ENCODE measurements around the gene CTU2. TPM values are rescaled to one million over a fixed set of nuclear protein-coding genes. Genes with fewer than 3 reads are reported as not detected.

The CTU2 gene
- total RNA-seq, 3 donors from 2014 or later (not counting 1 experiment from before 2014, with no cell fraction given) = 36.6 to 43.3 (median 39.9) TPM

DNA sequence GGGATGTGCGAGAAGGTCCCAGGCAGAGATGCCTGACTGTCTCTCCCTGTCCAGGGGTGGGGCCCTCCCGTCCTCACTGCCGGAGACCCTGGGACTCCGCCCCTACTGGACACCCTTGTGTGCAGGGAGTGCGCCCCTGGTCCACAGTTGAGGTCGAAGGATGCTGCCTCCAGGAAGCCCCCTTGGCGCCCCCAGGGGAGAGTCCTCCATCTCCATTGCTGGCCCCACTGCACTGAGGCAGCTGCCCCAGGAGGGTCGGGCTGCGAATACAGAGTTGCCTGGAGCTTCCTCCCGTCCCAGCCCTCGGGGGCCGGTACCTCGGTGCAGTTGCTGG, 26.6 kb downstream of the CTU2 start:
- no peak for DNase-seq
- H3K27ac ChIP-seq (ENCODE audit: low read length) = no peak overlapping the region
- no peaks in the 10 kb centered on the region for H3K27me3 ChIP-seq (ENCODE audit: control insufficient read depth, insufficient read depth, low read length)
- no peaks in the 10 kb centered on the region for H3K9me3 Mint-ChIP-seq
- H3K36me3 Mint-ChIP-seq = no peaks in the 10 kb centered on the region
- H3K4me1 Mint-ChIP-seq = peaks cover 0 to 5% of the 10 kb centered on the region in 2 donors
- H3K36me3 ChIP-seq (ENCODE audit: control insufficient read depth, insufficient read depth, low read length) = peaks cover 52% of the 10 kb centered on the region
- H3K27ac Mint-ChIP-seq = no peak overlapping the region
- intact Hi-C loops (cut with micrococcal nuclease) = no loop called here
- TF ChIP-seq, protein P1, sequence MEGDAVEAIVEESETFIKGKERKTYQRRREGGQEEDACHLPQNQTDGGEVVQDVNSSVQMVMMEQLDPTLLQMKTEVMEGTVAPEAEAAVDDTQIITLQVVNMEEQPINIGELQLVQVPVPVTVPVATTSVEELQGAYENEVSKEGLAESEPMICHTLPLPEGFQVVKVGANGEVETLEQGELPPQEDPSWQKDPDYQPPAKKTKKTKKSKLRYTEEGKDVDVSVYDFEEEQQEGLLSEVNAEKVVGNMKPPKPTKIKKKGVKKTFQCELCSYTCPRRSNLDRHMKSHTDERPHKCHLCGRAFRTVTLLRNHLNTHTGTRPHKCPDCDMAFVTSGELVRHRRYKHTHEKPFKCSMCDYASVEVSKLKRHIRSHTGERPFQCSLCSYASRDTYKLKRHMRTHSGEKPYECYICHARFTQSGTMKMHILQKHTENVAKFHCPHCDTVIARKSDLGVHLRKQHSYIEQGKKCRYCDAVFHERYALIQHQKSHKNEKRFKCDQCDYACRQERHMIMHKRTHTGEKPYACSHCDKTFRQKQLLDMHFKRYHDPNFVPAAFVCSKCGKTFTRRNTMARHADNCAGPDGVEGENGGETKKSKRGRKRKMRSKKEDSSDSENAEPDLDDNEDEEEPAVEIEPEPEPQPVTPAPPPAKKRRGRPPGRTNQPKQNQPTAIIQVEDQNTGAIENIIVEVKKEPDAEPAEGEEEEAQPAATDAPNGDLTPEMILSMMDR (IDR thresholded peaks at IDR 0.05) = no peak
- peaks cover 12% of the 10 kb centered on the region for H3K4me1 ChIP-seq (ENCODE audit: control insufficient read depth, insufficient read depth, low read length)
- WGBS (ENCODE audit: insufficient coverage) = 93% methylated on average over 13 of the region's 13 CpGs
- no peak for ATAC-seq
- no peak overlapping the region for H3K4me3 ChIP-seq (ENCODE audit: low read length)
- H3K9me3 ChIP-seq (ENCODE audit: control insufficient read depth, insufficient read depth, low read length) = no peaks in the 10 kb centered on the region
- H3K4me3 Mint-ChIP-seq = no peak overlapping the region
- H3K27me3 Mint-ChIP-seq (ENCODE audit: low read depth in 2 of 2) = no peaks in the 10 kb centered on the region

DNA sequence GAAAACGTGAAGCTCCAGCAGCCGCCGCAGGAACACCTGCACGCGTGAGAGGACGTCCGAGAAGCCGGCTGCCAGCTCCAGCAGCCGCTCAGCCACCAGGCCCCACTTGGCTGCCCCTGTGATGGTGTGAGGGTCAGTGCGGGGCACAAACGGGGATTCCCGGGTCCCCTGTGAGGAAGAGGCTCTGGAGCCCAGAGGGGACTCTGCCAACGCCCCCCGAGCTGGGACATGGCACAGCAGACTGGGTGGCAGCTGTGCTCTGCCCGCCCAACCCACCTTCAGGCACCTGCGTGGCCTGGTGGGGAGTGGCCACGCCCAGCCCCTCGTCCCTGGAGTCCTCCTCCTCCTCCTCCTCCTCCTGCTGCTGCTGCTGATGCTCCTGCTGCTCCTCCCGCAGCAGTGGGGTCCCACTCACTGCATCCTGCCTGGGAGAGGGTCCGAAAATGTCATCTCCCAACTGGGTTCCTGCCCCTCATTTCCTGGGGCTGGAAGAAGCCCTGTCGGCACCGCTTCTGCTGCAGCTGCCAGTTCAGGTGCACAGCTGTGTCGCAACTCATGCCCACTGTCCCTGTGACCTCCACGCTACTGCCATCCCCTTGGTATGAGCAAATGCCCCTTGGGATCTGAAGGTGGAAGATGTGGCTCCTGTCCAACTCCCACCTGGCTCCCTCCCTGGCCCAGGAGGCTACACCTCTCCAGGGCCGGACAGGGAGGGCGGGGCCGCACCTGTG, 27.5 kb downstream of the CTU2 start:
- Mint-ChIP-seq H3K36me3 (no peaks in the 10 kb centered on the region), H3K27ac (no peak overlapping the region), H3K9me3 (no peaks in the 10 kb centered on the region), H3K4me1 (peaks cover 0 to 8% of the 10 kb centered on the region in 2 donors), H3K4me3 (no peak overlapping the region), H3K27me3 (ENCODE audit: low read depth in 2 of 2) (no peaks in the 10 kb centered on the region)
- Histone ChIP-seq H3K4me1 (ENCODE audit: control insufficient read depth, insufficient read depth, low read length) (peaks cover 12% of the 10 kb centered on the region), H3K9me3 (ENCODE audit: control insufficient read depth, insufficient read depth, low read length) (no peaks in the 10 kb centered on the region), H3K4me3 (ENCODE audit: low read length) (no peak overlapping the region), H3K27me3 (ENCODE audit: control insufficient read depth, insufficient read depth, low read length) (no peaks in the 10 kb centered on the region), H3K27ac (ENCODE audit: low read length) (no peak overlapping the region), H3K36me3 (ENCODE audit: control insufficient read depth, insufficient read depth, low read length) (peaks cover 51% of the 10 kb centered on the region)
- intact Hi-C loops (cut with micrococcal nuclease) = no loop called here
- WGBS (ENCODE audit: insufficient coverage) = 93% methylated on average over 27 of the region's 27 CpGs
- TF ChIP-seq, protein P1 (IDR thresholded peaks at IDR 0.05) = no peak
- DNase-seq = no peak
- ATAC-seq = no peak

DNA sequence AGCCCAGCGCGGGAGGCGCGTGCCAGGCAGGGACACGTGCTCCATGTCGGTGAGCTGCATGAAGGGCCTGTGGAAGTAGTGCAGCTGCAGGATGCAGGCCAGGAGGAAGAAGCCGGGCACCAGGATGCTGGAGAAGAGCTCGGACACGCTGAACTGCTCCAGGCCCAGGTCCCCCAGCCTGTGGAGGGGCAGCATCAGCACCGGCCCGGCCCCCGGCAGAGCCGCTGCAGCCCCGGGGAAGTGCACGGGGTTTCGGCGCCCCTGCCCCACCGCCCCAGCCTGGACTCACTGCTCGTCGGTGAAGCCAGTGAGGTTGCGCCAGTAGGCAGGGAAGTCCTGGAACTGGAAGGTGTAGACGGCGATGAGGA, 28.0 kb downstream of the CTU2 start:
- 93% methylated on average over 23 of the region's 23 CpGs for WGBS (ENCODE audit: insufficient coverage)
- no peaks in the 10 kb centered on the region for H3K9me3 Mint-ChIP-seq
- Histone ChIP-seq H3K27ac (ENCODE audit: low read length) (no peak overlapping the region), H3K27me3 (ENCODE audit: control insufficient read depth, insufficient read depth, low read length) (no peaks in the 10 kb centered on the region), H3K9me3 (ENCODE audit: control insufficient read depth, insufficient read depth, low read length) (no peaks in the 10 kb centered on the region), H3K4me3 (ENCODE audit: low read length) (no peak overlapping the region), H3K4me1 (ENCODE audit: control insufficient read depth, insufficient read depth, low read length) (peaks cover 12% of the 10 kb centered on the region), H3K36me3 (ENCODE audit: control insufficient read depth, insufficient read depth, low read length) (peaks cover 51% of the 10 kb centered on the region)
- peaks cover 0 to 10% of the 10 kb centered on the region in 2 donors for H3K4me1 Mint-ChIP-seq
- no peaks in the 10 kb centered on the region for H3K36me3 Mint-ChIP-seq
- intact Hi-C loops (cut with micrococcal nuclease) = no loop called here
- no peak overlapping the region for H3K4me3 Mint-ChIP-seq
- ATAC-seq (no peak), DNase-seq (no peak)
- H3K27me3 Mint-ChIP-seq (ENCODE audit: low read depth in 2 of 2) = no peaks in the 10 kb centered on the region
- no peak overlapping the region for H3K27ac Mint-ChIP-seq
- TF ChIP-seq, protein P1 (IDR thresholded peaks at IDR 0.05) = no peak

DNA sequence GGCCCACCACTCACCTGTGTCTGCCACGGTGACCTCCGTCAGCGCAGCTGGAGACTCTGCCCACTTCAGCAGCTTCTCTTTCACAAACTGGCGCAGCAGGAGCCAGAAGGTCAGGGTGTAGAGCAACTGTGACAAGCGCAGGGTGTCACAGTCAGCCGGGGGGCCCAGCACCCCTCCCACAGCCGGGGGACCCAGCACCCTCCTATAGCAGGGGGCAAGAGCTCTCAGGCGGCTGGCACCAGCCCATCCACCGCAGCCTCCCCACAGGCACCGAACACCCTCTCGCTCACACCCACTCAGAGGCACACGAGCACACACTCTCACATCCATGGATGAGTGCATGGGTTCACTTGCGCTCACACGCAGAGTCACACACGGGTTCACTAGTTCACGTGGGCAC, 28.8 kb downstream of the CTU2 start:
- no peak overlapping the region for H3K4me3 Mint-ChIP-seq
- ATAC-seq (no peak), DNase-seq (no peak)
- Histone ChIP-seq H3K27ac (ENCODE audit: low read length) (no peak overlapping the region), H3K9me3 (ENCODE audit: control insufficient read depth, insufficient read depth, low read length) (no peaks in the 10 kb centered on the region), H3K36me3 (ENCODE audit: control insufficient read depth, insufficient read depth, low read length) (peaks cover 50% of the 10 kb centered on the region), H3K4me1 (ENCODE audit: control insufficient read depth, insufficient read depth, low read length) (peaks cover 12% of the 10 kb centered on the region), H3K4me3 (ENCODE audit: low read length) (no peak overlapping the region), H3K27me3 (ENCODE audit: control insufficient read depth, insufficient read depth, low read length) (no peaks in the 10 kb centered on the region)
- H3K36me3 Mint-ChIP-seq = no peaks in the 10 kb centered on the region
- TF ChIP-seq, protein P1 (IDR thresholded peaks at IDR 0.05) = no peak
- H3K27me3 Mint-ChIP-seq (ENCODE audit: low read depth in 2 of 2) = no peaks in the 10 kb centered on the region
- peaks cover 0 to 10% of the 10 kb centered on the region in 2 donors for H3K4me1 Mint-ChIP-seq
- no peaks in the 10 kb centered on the region for H3K9me3 Mint-ChIP-seq
- H3K27ac Mint-ChIP-seq = no peak overlapping the region
- intact Hi-C loops (cut with micrococcal nuclease) = loop anchor here (5.0 kb wide), 1 partner anchor 122 kb away; the partner anchor contains the start of genes GALNS and TRAPPC2L
- 94% methylated on average over 16 of the region's 16 CpGs for WGBS (ENCODE audit: insufficient coverage)
